C4-2B (cell line): ENCODE data around the gene PRPH.

Experiments used
- ZFX ChIP-seq: fragments of 450-650 bp; IDR thresholded peaks from 2 replicates; pipeline ENCODE4 v1.6.1; 2017
- TF ChIP-seq, protein P1 (sequence below): fragments of 450-650 bp; conservative IDR thresholded peaks from 2 replicates; pipeline ENCODE4 v1.5.1; 2017; ENCODE audit warnings: mild to moderate bottlenecking

DNA sequence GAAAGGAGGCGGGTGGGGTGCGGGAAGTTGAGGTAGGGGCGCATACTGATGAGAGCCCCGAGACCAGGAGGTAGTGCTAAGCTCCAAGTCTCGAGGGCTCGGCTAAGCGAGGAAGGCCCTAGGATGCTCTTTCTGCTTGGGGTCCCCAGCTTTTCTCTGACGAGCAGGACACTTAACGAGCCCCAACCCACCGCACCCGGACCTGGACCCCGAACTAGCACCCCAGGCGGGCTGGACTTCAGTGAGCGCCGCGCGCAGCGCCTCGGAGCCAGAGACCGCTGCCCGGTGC lies 46.8 kb downstream of the PRPH start:
- TF ChIP-seq, protein P1, sequence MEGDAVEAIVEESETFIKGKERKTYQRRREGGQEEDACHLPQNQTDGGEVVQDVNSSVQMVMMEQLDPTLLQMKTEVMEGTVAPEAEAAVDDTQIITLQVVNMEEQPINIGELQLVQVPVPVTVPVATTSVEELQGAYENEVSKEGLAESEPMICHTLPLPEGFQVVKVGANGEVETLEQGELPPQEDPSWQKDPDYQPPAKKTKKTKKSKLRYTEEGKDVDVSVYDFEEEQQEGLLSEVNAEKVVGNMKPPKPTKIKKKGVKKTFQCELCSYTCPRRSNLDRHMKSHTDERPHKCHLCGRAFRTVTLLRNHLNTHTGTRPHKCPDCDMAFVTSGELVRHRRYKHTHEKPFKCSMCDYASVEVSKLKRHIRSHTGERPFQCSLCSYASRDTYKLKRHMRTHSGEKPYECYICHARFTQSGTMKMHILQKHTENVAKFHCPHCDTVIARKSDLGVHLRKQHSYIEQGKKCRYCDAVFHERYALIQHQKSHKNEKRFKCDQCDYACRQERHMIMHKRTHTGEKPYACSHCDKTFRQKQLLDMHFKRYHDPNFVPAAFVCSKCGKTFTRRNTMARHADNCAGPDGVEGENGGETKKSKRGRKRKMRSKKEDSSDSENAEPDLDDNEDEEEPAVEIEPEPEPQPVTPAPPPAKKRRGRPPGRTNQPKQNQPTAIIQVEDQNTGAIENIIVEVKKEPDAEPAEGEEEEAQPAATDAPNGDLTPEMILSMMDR, result no peak
- no peak for TF ChIP-seq ZFX
